Measurements from ENCODE around the gene FRMPD3.

The FRMPD3 gene

GRCh38 chrX:107480272-107480671 lies 30.8 kb downstream of the FRMPD3 start:
- DNase-seq (ENCODE audit: low spot score), result peak; percentile 14

DNA sequence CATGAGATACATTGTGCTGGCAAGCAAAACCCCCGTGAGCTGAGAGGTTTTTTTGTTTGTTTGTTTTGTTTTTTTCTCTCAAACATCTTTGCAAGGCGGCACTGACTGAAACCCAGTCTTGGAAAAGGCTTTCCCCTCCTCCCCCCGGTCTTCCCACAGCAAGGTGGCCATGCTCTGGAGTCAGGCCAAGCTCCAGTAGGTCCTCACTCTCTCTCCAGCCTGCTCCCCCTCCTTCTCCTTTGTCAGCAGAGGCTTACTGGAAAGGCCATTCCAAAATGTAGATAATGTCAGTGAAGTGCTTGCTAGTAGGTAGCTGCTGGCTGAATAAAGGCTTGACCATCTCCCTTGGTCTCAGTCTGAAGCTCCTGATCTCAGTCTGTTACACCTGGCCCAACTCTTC lies 32.6 kb downstream of the FRMPD3 start:
- DNase-seq (ENCODE audit: low spot score), result no peak

DNA sequence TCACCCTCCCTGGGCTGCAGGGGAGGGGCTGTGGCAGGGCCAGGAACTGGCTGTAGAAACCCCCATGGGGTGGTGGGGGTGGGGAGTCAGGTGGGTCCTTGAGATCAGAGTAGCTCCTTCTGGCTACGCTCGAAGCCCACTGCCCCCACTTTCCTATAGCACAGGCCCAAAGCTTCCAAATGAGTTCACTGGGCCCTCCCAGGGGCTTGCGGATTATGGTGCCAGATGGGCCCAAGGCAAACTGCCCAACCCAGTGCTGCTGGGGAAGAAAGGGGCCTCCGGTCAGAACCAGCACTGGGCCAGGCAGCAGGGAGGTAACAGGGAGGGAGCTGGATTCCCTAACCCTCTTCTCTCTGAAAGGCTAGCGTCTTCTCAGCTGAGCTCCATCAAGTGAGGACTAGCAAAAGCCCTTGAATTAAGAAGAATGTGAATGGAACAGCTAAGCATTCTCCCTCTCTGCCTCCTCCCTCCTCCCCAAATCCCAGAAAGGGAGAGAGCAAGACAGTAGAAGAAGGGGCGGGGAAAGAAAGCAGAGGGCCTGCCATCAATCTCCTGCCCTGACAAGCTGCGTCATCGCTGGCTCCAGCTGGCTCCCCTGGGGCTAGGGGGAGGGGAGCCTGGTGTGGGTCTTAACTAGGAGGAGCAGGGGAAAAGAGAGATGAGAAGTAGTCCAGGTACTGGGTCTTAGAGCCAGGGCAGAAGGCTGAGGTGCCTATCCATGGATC lies 34.7 kb downstream of the FRMPD3 start:
- DNase-seq (ENCODE audit: low spot score), result no peak

DNA sequence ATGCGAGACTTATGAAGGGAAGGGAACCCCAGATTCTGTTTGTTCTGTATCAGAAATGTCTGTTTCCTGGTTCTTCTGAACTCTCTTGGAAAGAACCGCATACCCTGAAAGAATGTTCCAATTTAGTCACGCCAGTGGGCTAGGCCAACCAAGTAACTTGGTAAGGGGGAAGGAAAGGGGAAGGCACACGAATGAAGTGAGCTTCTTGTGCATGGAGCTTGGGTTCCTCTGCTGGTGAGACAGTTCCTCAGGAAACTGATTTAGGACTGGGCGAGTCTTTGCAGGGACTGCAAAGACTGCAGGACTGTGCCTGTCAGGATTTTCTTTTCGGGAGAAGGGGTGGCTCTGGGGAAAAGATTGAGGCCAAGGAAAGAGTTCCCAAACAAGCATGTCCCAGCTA lies 35.6 kb downstream of the FRMPD3 start:
- DNase-seq (ENCODE audit: low spot score), result no peak

DNA sequence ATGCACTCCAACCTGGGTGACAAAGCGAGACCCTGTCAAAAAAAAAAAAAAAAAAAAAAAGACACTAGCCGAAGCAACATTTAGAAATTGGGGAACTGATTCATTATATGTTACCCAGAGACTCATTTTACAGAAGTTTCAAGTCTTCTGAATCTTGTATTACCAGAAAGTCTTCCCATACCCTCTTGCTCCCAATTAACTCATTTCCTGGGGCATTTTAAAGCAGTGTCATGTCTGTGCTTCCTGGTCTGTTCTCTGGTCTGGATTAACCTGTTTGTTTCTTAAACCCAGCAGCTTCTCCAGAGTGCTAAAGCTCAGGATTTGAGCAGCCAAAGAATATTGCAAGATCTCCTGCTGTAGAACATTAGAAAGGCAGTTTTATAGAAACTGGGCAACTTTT lies 43.7 kb downstream of the FRMPD3 start:
- no peak for DNase-seq (ENCODE audit: low spot score)

DNA sequence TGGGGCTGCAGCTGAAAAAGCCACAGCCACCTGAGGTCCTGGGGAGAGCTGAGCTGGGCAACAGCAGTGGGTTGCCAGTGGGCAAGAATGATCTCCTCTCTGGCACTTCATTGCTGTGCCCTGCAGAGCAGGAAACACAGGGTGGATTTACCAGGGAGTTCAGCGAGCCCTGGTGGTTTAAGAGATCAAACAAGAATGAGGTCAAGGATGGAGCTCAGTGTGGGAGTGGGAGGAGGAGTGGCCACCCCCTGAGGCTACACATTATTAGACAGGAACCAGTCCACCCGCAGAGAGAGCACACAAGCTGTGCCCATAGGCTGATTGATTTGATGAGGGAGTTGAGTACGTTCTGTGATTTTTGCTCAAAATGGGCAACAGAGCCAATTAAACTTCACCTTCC lies 47.3 kb downstream of the FRMPD3 start:
- no peak for DNase-seq (ENCODE audit: low spot score)
